B cell (primary cell): ENCODE results near the gene EIF3A. TPM values are rescaled to one million over a fixed set of nuclear protein-coding genes. Genes with fewer than 3 reads are reported as not detected.

ENCODE experiments used
- ATAC-seq: fragments of 200-7000 bp; cut with Tn5 transposase; one replicate; pipeline ENCODE4 v1.10.0; 2021; ENCODE audit warnings: low read depth, mild to moderate bottlenecking, moderate number of reproducible peaks, moderate library complexity
- CTCF ChIA-PET: fragments of 350-600 bp; sonication (Branson Sonifier 250); formaldehyde crosslinking; loops from one replicate; lab custom pipeline; 2021; ENCODE audit warnings: antibody characterized with exemption, inconsistent platforms; lab: Charles Lee
- POLR2A ChIA-PET: fragments of 350-600 bp; sonication (Branson Sonifier 250); formaldehyde crosslinking; loops from one replicate; lab custom pipeline; 2021; ENCODE audit warnings: antibody characterized with exemption; lab: Charles Lee
- DNase-seq: peaks from one replicate; pipeline ENCODE4 v3.0.0; 2013
- H2AFZ ChIP-seq: 2 replicates; pipeline ENCODE4 v1.6.1; 2012; ENCODE audit warnings: mild to moderate bottlenecking, low read depth, low read length; ENCODE audit not compliant: insufficient read depth, poor library complexity, severe bottlenecking
- H3K27ac ChIP-seq, 2 donors: 1 replicate in 1 of 2; 2 replicates in 1 of 2; pipeline ENCODE4 v1.5.1; 2012 to 2013; ENCODE audit warnings: low read length in 2 of 2, mild to moderate bottlenecking in 2 of 2, moderate library complexity in 1 of 2
- H3K27me3 ChIP-seq, 4 experiments: fragments of 200-600 bp in 1 of 4; sonication (generic) in 1 of 4; replicated peaks in 1 of 4; 1 replicate in 2 of 4; 2 replicates in 2 of 4; pipeline versions ENCODE4 v1.6.1 to v1.7.0; 2013 to 2016; ENCODE audit warnings: low read length in 3 of 4, mild to moderate bottlenecking in 2 of 4, mixed read lengths in 1 of 4, moderate library complexity in 1 of 4; ENCODE audit not compliant: insufficient read depth in 4 of 4, control insufficient read depth in 3 of 4; ENCODE audit errors: control extremely low read depth in 1 of 4
- H3K36me3 ChIP-seq, 2 experiments: replicated peaks in 1 of 2; 1 replicate in 1 of 2; 2 replicates in 1 of 2; pipeline versions ENCODE4 v1.6.1 to v1.7.1; 2013; ENCODE audit warnings: low read length in 1 of 2; ENCODE audit not compliant: insufficient read depth in 2 of 2, control insufficient read depth in 1 of 2; ENCODE audit errors: control extremely low read depth in 1 of 2, extremely low read depth in 1 of 2
- H3K4me1 ChIP-seq, 2 donors: fragments of 200-600 bp in 1 of 2; sonication (generic) in 1 of 2; 1 replicate in 1 of 2; 2 replicates in 1 of 2; pipeline versions ENCODE4 v1.5.1 to v1.6.1; 2013 to 2017; ENCODE audit warnings: low read length in 2 of 2; ENCODE audit not compliant: control insufficient read depth in 2 of 2, insufficient read depth in 2 of 2
- H3K4me2 ChIP-seq: replicated peaks from 2 replicates; pipeline ENCODE3; 2012; ENCODE audit warnings: mild to moderate bottlenecking, low read depth, low read length; ENCODE audit not compliant: poor library complexity, severe bottlenecking
- H3K4me3 ChIP-seq, 5 experiments: fragments of 200-600 bp in 1 of 5; sonication (generic) in 1 of 5; 1 replicate in 3 of 5; 2 replicates in 2 of 5; pipeline versions ENCODE4 v1.5.1 to v1.7.0; 2011 to 2016; ENCODE audit warnings: low read length in 4 of 5, mild to moderate bottlenecking in 4 of 5, low read depth in 2 of 5, control low read depth in 1 of 5, moderate library complexity in 1 of 5; ENCODE audit not compliant: insufficient read depth in 1 of 5; ENCODE audit errors: control extremely low read depth in 1 of 5, extremely low read depth in 1 of 5
- H3K79me2 ChIP-seq: fragments of 200-600 bp; sonication (generic); one replicate; pipeline ENCODE4 v1.6.0; 2016; ENCODE audit warnings: low read length; ENCODE audit not compliant: control insufficient read depth, insufficient read depth
- H3K9ac ChIP-seq: fragments of 200-600 bp; sonication (generic); 2 replicates; pipeline ENCODE4 v1.6.1; 2017; ENCODE audit warnings: mild to moderate bottlenecking, low read length, moderate library complexity
- H3K9me3 ChIP-seq, 3 donors: one replicate each; pipeline versions ENCODE4 v1.6.1 to v1.7.1; 2013; ENCODE audit warnings: low read length in 2 of 3; ENCODE audit not compliant: control insufficient read depth in 2 of 3, insufficient read depth in 1 of 3; ENCODE audit errors: control extremely low read depth in 1 of 3
- H4K20me1 ChIP-seq: 2 replicates; pipeline ENCODE4 v1.6.0; 2012; ENCODE audit warnings: mild to moderate bottlenecking, low read length; ENCODE audit not compliant: insufficient read depth, control insufficient read depth, poor library complexity, severe bottlenecking
- H3K27ac Mint-ChIP-seq: one replicate; pipeline ENCODE4 v1.8.0; 2021; ENCODE audit warnings: mixed read lengths
- H3K27me3 Mint-ChIP-seq: one replicate; pipeline ENCODE4 v1.8.0; 2021; ENCODE audit warnings: mixed read lengths
- H3K4me1 Mint-ChIP-seq: one replicate; pipeline ENCODE4 v1.8.0; 2021; ENCODE audit warnings: mixed read lengths
- H3K4me3 Mint-ChIP-seq: one replicate; pipeline ENCODE4 v1.8.0; 2021; ENCODE audit warnings: mixed read lengths
- H3K9me3 Mint-ChIP-seq: one replicate; pipeline ENCODE4 v1.8.0; 2022; ENCODE audit warnings: mixed read lengths; ENCODE audit not compliant: insufficient read depth
- CTCF ChIP-seq: fragments of 200-600 bp; IDR thresholded peaks from one replicate; pipeline ENCODE4 v1.8.0; 2022; ENCODE audit warnings: antibody characterized with exemption, mild to moderate bottlenecking
- EZH2 ChIP-seq: IDR thresholded peaks from 2 replicates; pipeline ENCODE4 v1.6.1; 2012; ENCODE audit warnings: borderline replicate concordance, low read depth, mild to moderate bottlenecking, moderate library complexity, low read length; ENCODE audit not compliant: insufficient read depth, poor library complexity, severe bottlenecking
- WGBS: methylation state at CpG from one replicate; pipeline ENCODE4 v1.1.5; 2013; ENCODE audit warnings: missing lambda C conversion rate; ENCODE audit not compliant: insufficient coverage; 5-methylcytosine and 5-hydroxymethylcytosine counted together
- intact Hi-C: fragments of 100-400 bp; cut with micrococcal nuclease; formaldehyde crosslinking; loops from one replicate; pipeline ENCODE4 v1.10.0; 2022
- polyA plus RNA-seq: library from polyadenylated mRNA; depleted of rRNA; stranded (reverse); fragments of >200 nt; gene quantifications from 2 replicates; pipeline ENCODE4 v1.2.3, GENCODE V29; 2012
- total RNA-seq, 2 donors: library from RNA; stranded (reverse); fragments of 120-200 nt in 1 of 2; gene quantifications; 1 replicate in 1 of 2; 2 replicates in 1 of 2; pipeline versions ENCODE4 v1.2.3 to v1.2.4, GENCODE V29; 2013 to 2022

Gene EIF3A
- total and polyA plus RNA-seq, 2 donors (not counting 1 experiment from before 2014, with no cell fraction given): 8.8 to 94.5 TPM

GRCh38 chr10:119045561-119045960 lies 35.1 kb downstream of the EIF3A start:
- Histone ChIP-seq H3K4me3 (no peak overlapping the region), H3K36me3 (peaks cover 12 to 86% of the 10 kb centered on the region in 2 experiments), H3K79me2 (peaks cover 37% of the 10 kb centered on the region), H4K20me1 (peaks cover 88% of the 10 kb centered on the region), H3K9me3 (no peaks in the 10 kb centered on the region), H3K27me3 (no peaks in the 10 kb centered on the region), H3K9ac (no peak overlapping the region), H3K27ac (no peak overlapping the region), H2AFZ (no peak overlapping the region), H3K4me2 (no peak overlapping the region), H3K4me1 (peaks cover 6 to 8% of the 10 kb centered on the region in 2 donors)
- Mint-ChIP-seq H3K9me3 (no peaks in the 10 kb centered on the region), H3K4me3 (no peak overlapping the region), H3K4me1 (peaks cover 14% of the 10 kb centered on the region), H3K27me3 (no peaks in the 10 kb centered on the region), H3K27ac (no peak overlapping the region)
- DNase-seq: no peak
- CTCF ChIA-PET: no interaction called here
- POLR2A ChIA-PET: no interaction called here
- intact Hi-C loops: no loop called here
- 100% methylated on average over 4 of the region's 7 CpGs for WGBS
- no peak for ATAC-seq
- no peak for TF ChIP-seq CTCF
- TF ChIP-seq EZH2: no peak

DNA sequence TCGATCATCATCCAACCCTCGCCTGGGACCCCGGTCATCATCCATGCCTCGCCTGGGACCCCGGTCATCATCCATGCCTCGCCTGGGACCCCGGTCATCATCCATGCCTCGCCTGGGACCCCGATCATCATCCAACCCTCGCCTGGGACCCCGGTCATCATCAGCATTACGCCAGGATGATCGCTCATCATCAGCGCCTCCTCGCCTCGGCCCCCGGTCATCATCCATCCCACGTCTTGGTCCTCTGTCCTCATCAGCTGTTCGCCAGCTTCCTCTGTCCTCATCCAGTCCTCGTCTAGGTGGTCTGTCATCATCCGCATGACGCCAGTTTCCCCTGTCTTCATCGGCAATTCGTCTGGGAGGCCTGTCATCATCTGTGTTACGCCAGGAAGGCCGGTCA lies 38.4 kb downstream of the EIF3A start:
- CTCF ChIA-PET: no interaction called here

More for the DNA sequence above, 38.4 kb downstream of the EIF3A start:
- H3K27me3 ChIP-seq: no peaks in the 10 kb centered on the region
- no peak overlapping the region for H3K4me3 ChIP-seq
- H3K79me2 ChIP-seq: peaks cover 12% of the 10 kb centered on the region
- no peaks in the 10 kb centered on the region for H3K9me3 ChIP-seq
- intact Hi-C loops: no loop called here
- TF ChIP-seq EZH2: no peak
- no peak for TF ChIP-seq CTCF
- H3K9me3 Mint-ChIP-seq: no peaks in the 10 kb centered on the region
- H3K36me3 ChIP-seq: peaks cover 18 to 87% of the 10 kb centered on the region in 2 experiments
- ATAC-seq: no peak
- H4K20me1 ChIP-seq: peaks cover 95% of the 10 kb centered on the region
- no peak overlapping the region for H3K27ac Mint-ChIP-seq
- POLR2A ChIA-PET: no interaction called here
- H3K27me3 Mint-ChIP-seq: no peaks in the 10 kb centered on the region
- H2AFZ ChIP-seq: no peak overlapping the region
- no peak for DNase-seq
- WGBS: 98% methylated on average over 26 of the region's 26 CpGs
- no peaks in the 10 kb centered on the region for H3K4me1 ChIP-seq
- H3K4me1 Mint-ChIP-seq: no peaks in the 10 kb centered on the region
- no peak overlapping the region for H3K9ac ChIP-seq
- H3K27ac ChIP-seq: no peak overlapping the region
- H3K4me3 Mint-ChIP-seq: no peak overlapping the region
- no peak overlapping the region for H3K4me2 ChIP-seq
